ENCODE results near the gene OSTC. TPM values are rescaled to one million over a fixed set of nuclear protein-coding genes. Genes with fewer than 3 reads are reported as not detected.

OSTC gene
- total and polyA plus RNA-seq, 9 donors, result 150 to 197 (median 167) TPM

DNA sequence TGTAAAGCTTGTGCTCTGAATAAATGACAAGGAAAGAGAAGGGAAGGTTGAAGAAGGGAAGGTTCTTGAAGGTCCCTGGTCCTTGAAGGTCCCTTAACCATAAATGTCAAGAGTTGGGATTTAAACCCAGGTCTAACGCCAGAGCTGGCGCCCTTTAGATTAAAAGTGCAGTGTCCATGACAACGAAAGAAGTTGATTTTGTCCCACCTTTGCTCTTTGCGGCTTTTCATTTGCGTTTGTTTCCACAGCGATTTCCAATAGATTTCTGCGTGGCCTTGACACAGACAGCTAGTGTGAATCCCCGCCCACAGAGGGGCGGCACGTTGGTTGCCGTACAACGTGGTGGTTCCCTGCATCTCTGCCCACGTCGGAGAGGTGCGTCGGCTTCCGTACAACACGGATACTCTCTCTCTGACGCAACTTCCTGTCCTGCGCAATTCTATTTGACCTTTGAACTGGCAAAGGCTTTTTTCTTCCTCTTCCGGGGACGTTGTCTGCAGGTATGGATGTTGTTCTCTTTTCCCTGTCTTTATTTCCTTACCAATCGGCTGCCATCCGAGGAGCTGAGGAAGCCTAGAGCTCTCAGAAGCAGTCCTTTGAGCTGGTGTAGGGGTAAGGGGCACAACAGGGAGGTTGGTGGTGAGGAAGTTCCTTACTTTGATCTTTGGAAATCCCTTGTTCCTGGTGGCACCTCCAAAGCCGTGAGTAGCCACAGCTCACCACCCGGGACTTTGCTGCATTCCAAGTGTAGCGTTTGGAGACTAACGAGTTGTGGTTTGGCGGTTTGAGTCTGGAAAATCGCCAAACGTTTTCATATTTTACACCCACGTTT lies 30.1 kb upstream of the OSTC start, which contains the start of gene RPL34:
RPL34 (plus strand) TSS at position 476 of the 832 bp plus-strand sequence. CDS start 1,384 bp downstream, outside the sequence.
- Histone ChIP-seq H3K27ac (ENCODE audit: low read length) (peak within 1 kb of the TSS; percentile 88), H3K27me3 (ENCODE audit: control insufficient read depth, insufficient read depth, low read length) (no peaks in the 10 kb centered on the region), H3K9me3 (replicated peaks; ENCODE audit: control insufficient read depth, low read depth, low read length) (peaks cover 2% of the 10 kb centered on the region), H3K4me3 (ENCODE audit: low read length) (peak within 1 kb of the TSS; percentile 70), H3K4me1 (ENCODE audit: control insufficient read depth, insufficient read depth, low read length) (peaks cover 5% of the 10 kb centered on the region), H3K36me3 (ENCODE audit: control insufficient read depth, insufficient read depth, low read length) (peaks cover 25% of the 10 kb centered on the region)
- peak; percentile 99 for DNase-seq
- under 1% methylated on average over 18 of the region's 32 CpGs for WGBS (ENCODE audit: insufficient coverage)

DNA sequence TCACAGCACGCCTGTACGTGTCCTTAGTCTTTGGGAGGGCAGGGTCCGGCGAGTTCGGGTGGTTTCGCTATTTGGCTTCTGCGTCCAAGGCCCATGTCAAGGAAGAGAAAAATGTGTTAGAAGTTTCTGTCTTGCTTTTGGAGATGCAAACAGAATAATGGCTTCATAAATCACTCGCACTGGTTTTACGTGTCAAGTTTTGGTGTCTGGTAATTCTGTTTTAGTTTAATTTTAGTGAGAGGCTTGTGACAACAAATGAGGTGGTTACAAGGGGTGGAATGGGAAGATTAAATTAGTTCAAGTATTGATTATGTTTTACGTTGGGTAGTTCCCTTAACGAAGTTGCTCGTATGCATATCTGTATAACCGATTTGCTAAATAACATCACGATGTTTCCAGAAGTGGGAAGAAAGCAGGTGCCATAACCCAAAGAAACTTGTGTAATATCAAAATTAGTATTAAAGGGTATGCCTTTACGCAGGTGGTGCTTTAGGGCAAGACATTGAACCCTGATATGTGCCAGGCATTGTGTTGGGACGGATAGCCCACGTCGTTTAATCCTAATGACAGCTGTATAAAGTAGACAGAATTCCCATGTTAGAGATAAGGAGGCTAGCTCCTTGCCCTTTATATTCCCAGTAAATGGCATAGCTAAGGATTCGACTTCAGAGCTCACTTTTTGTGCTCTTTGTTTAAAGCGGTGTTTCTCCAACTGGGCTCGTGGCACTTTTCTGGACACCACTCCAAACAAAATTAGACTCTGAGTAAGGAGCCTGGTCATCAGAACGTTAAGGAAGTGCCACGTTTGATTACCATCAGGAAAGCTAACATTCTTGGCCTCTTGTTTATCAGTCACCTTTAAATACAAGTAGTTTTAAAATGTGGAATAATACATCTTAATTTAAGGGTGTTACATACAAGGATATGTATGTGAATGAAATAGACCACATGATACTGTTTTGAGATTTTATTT lies 29.2 kb upstream of the OSTC start:
- WGBS (ENCODE audit: insufficient coverage), result 14% methylated on average over 10 of the region's 23 CpGs
- Histone ChIP-seq H3K36me3 (ENCODE audit: control insufficient read depth, insufficient read depth, low read length) (peaks cover 31% of the 10 kb centered on the region), H3K9me3 (replicated peaks; ENCODE audit: control insufficient read depth, low read depth, low read length) (no peaks in the 10 kb centered on the region), H3K4me1 (ENCODE audit: control insufficient read depth, insufficient read depth, low read length) (peaks cover 5% of the 10 kb centered on the region), H3K27ac (ENCODE audit: low read length) (peak overlapping the region; percentile 88), H3K27me3 (ENCODE audit: control insufficient read depth, insufficient read depth, low read length) (no peaks in the 10 kb centered on the region), H3K4me3 (ENCODE audit: low read length) (peak overlapping the region; percentile 70)
- DNase-seq, result no peak

DNA sequence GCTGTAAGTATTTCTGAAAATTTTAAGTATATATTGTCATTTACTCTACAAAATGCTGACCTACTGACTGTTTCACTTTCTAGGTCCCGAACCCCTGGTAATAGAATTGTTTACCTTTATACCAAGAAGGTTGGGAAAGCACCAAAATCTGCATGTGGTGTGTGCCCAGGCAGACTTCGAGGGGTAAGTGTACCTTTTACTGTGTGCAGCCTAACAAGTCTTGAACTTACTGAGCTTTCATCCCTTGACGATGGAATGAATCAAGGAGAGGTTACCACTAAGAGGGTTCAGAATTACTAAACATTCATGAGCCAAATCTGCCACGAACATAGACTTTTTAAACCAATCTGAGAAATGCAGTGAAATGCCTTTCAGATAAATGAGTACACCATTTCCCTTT lies 28.4 kb upstream of the OSTC start:
- Histone ChIP-seq H3K4me3 (ENCODE audit: low read length) (no peak overlapping the region), H3K36me3 (ENCODE audit: control insufficient read depth, insufficient read depth, low read length) (peaks cover 39% of the 10 kb centered on the region), H3K4me1 (ENCODE audit: control insufficient read depth, insufficient read depth, low read length) (peaks cover 5% of the 10 kb centered on the region), H3K27ac (ENCODE audit: low read length) (no peak overlapping the region), H3K9me3 (replicated peaks; ENCODE audit: control insufficient read depth, low read depth, low read length) (no peaks in the 10 kb centered on the region), H3K27me3 (ENCODE audit: control insufficient read depth, insufficient read depth, low read length) (no peaks in the 10 kb centered on the region)
- no CpG with 5 or more reads among the region's 4 CpGs for WGBS (ENCODE audit: insufficient coverage)
- no peak for DNase-seq

DNA sequence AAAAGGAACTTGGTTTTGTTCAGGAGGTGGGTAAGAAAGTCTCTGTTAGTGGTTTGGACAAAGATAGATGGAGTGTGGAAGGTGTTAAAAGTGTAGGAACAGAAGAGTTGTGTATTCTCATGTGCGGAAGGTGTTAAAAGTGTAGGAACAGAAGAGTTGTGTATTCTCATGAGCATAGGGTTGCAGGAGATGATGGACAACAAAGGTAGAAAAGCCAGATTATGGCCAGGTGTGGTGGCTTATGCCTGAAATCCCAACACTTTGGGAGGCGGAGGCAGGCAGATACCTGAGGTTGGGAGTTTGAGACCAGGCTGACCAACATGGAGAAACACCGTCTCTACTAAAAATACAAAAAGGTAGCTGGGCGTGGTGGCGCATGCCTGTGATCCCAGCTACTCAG lies 27.6 kb upstream of the OSTC start:
- peaks cover 47% of the 10 kb centered on the region for H3K36me3 ChIP-seq (ENCODE audit: control insufficient read depth, insufficient read depth, low read length)
- 100% methylated on average over 4 of the region's 5 CpGs for WGBS (ENCODE audit: insufficient coverage)
- H3K4me1 ChIP-seq (ENCODE audit: control insufficient read depth, insufficient read depth, low read length), result peaks cover 5% of the 10 kb centered on the region
- H3K4me3 ChIP-seq (ENCODE audit: low read length), result no peak overlapping the region
- no peak overlapping the region for H3K27ac ChIP-seq (ENCODE audit: low read length)
- no peaks in the 10 kb centered on the region for H3K27me3 ChIP-seq (ENCODE audit: control insufficient read depth, insufficient read depth, low read length)
- no peaks in the 10 kb centered on the region for H3K9me3 ChIP-seq (replicated peaks; ENCODE audit: control insufficient read depth, low read depth, low read length)
- no peak for DNase-seq

DNA sequence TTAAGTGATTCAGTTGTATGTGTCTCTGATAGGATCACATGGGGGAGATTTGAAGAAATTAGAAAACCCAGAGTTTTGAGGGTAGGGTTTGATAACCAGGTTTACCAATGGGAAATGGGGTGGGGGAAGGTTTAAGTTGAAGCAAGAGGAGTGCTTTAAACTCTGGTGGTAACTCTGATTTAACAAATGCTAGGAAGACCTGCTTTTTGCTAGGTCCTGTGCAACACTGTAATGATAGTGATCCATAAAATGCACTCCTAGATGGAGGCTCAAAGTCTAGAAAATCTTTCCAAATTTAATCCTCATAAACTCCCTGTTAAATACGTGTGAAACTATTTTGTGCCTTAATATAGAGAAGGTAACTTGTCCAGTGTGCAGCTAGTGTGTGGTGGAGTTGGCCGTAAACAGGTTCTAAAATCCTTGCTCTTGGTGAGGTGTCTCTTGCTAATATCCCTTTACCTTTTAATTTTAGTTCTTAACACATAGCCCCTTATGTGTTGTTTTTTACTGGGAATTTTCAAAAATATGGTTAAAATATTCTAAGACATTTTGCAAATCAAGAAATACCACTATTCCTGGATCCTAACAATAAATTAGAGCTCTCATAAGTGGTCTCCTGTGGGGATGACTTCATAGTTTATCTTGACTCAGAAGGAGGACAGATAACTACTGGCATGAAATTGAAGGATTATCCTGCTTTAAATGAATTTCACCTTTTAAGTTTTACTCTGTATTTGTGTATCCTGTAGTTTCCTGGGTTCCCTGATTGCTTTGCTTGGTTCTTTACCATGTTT lies 25.9 kb upstream of the OSTC start:
- H3K9me3 ChIP-seq (replicated peaks; ENCODE audit: control insufficient read depth, low read depth, low read length), result no peaks in the 10 kb centered on the region
- peaks cover 51% of the 10 kb centered on the region for H3K36me3 ChIP-seq (ENCODE audit: control insufficient read depth, insufficient read depth, low read length)

DNA sequence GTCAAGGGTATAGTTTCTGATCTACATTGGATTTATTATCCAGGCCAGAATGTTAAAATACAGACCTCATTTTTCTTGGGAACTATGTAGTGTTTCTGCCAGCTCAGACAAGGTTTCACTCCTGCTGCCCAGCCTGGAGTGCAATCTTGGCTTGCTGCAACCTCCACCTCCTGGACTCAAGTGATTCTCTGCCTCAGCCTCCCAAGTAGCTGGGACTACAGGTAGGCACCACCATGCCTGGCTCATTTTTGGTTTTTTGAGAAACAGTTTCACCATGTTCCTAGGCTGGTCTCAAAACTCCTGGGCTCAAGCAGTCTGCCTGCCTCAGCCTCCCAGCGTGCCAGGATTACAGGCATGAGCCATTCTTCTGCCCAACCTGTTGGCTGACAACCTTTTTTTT lies 24.3 kb upstream of the OSTC start:
- Histone ChIP-seq H3K27me3 (ENCODE audit: control insufficient read depth, insufficient read depth, low read length) (no peaks in the 10 kb centered on the region), H3K9me3 (replicated peaks; ENCODE audit: control insufficient read depth, low read depth, low read length) (no peaks in the 10 kb centered on the region), H3K36me3 (ENCODE audit: control insufficient read depth, insufficient read depth, low read length) (peaks cover 60% of the 10 kb centered on the region), H3K4me3 (ENCODE audit: low read length) (no peak overlapping the region), H3K4me1 (ENCODE audit: control insufficient read depth, insufficient read depth, low read length) (peaks cover 5% of the 10 kb centered on the region), H3K27ac (ENCODE audit: low read length) (no peak overlapping the region)
- DNase-seq, result no peak
- 100% methylated on average over 1 of the region's 1 CpG for WGBS (ENCODE audit: insufficient coverage)

More for the DNA sequence above, 25.9 kb upstream of the OSTC start:
- no peak overlapping the region for H3K27ac ChIP-seq (ENCODE audit: low read length)
- DNase-seq, result no peak
- no peak overlapping the region for H3K4me3 ChIP-seq (ENCODE audit: low read length)
- H3K4me1 ChIP-seq (ENCODE audit: control insufficient read depth, insufficient read depth, low read length), result peaks cover 5% of the 10 kb centered on the region
- WGBS (ENCODE audit: insufficient coverage), result no CpG with 5 or more reads among the region's 2 CpGs
- H3K27me3 ChIP-seq (ENCODE audit: control insufficient read depth, insufficient read depth, low read length), result no peaks in the 10 kb centered on the region

DNA sequence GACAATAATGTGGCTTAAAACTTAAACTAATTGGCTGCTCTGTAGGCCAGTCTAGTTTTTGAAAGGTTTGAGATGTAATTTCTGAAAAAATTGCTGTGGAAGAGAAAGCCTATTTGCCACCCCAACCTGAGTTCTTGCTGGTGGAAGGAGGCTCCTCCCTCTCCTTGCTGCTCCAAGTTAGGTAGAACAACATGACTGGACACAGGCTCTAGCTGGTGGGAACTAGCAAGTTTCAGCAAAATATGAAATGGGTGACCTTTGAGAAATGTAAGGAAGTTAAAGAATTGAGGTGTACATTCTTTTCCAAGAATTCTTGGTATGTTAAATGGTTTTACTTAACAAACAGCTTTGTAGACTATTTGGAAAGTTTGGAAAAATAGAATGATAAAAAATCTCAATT lies 22.0 kb upstream of the OSTC start:
- Histone ChIP-seq H3K36me3 (ENCODE audit: control insufficient read depth, insufficient read depth, low read length) (peaks cover 59% of the 10 kb centered on the region), H3K27ac (ENCODE audit: low read length) (no peak overlapping the region), H3K9me3 (replicated peaks; ENCODE audit: control insufficient read depth, low read depth, low read length) (no peaks in the 10 kb centered on the region), H3K4me3 (ENCODE audit: low read length) (no peak overlapping the region), H3K4me1 (ENCODE audit: control insufficient read depth, insufficient read depth, low read length) (no peaks in the 10 kb centered on the region), H3K27me3 (ENCODE audit: control insufficient read depth, insufficient read depth, low read length) (no peaks in the 10 kb centered on the region)
- DNase-seq, result no peak

DNA sequence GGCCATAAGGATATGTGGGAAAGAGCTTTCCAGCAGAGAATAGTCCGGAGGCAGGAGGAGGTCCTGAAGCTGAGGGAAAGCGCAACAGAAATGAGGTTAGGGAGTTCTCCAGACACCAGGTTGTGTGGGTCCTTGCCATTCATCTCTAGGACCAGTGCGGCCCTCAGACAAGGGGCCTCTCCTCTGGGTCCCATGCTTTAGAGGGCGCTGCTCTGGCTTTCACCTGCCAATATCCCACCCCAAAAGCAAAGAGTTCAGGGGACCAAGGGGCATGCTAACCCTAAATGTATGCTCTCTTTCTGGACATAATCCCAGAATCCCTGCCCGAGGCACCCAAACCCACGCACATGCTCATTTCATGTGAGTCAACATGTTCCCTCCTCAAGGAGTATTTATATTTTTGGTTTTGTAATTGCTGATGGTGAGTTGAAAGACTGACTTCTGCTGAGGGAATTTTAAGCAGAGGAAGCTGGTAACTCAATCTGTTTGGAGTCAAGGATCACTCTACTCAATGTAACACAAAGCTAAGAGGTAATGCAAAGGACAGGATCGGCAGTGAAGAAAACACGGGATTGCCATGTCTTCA lies 15.2 kb upstream of the OSTC start:
- Histone ChIP-seq H3K27me3 (ENCODE audit: control insufficient read depth, insufficient read depth, low read length) (no peaks in the 10 kb centered on the region), H3K4me1 (ENCODE audit: control insufficient read depth, insufficient read depth, low read length) (no peaks in the 10 kb centered on the region), H3K27ac (ENCODE audit: low read length) (no peak overlapping the region), H3K4me3 (ENCODE audit: low read length) (no peak overlapping the region), H3K36me3 (ENCODE audit: control insufficient read depth, insufficient read depth, low read length) (peaks cover 23% of the 10 kb centered on the region), H3K9me3 (replicated peaks; ENCODE audit: control insufficient read depth, low read depth, low read length) (no peaks in the 10 kb centered on the region)
- DNase-seq, result no peak
- 82% methylated on average over 5 of the region's 8 CpGs for WGBS (ENCODE audit: insufficient coverage)

DNA sequence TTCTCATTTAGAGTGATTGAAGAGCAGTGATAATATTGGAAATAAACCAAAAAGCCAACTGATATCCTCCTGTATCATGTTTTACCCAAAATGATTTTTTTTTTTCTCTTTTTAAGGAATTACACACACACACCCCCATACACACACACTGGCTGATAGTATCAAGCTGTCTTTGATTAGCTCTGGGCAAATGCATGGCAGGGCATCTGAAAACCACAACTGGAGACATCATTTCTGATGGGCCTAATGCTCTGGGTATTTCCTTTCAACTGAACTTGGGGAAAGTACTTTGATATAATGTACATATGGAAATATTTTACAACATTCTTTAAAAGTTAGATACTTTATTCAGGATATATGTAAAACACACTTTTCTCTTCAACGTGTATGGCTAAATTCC lies 14.2 kb upstream of the OSTC start:
- peaks cover 18% of the 10 kb centered on the region for H3K36me3 ChIP-seq (ENCODE audit: control insufficient read depth, insufficient read depth, low read length)
- WGBS (ENCODE audit: insufficient coverage), result no CpG with 5 or more reads among the region's 1 CpG
- no peak for DNase-seq
- H3K27me3 ChIP-seq (ENCODE audit: control insufficient read depth, insufficient read depth, low read length), result no peaks in the 10 kb centered on the region
- no peak overlapping the region for H3K4me3 ChIP-seq (ENCODE audit: low read length)
- no peaks in the 10 kb centered on the region for H3K4me1 ChIP-seq (ENCODE audit: control insufficient read depth, insufficient read depth, low read length)
- no peaks in the 10 kb centered on the region for H3K9me3 ChIP-seq (replicated peaks; ENCODE audit: control insufficient read depth, low read depth, low read length)
- no peak overlapping the region for H3K27ac ChIP-seq (ENCODE audit: low read length)

Data from muscle of leg (tissue), 11 donors.